GM12878 (cell line): ENCODE data around the gene SENP7. TPM values are rescaled to one million over a fixed set of nuclear protein-coding genes. Genes with fewer than 3 reads are reported as not detected.

Experiments
- ATAC-seq: fragments of 200-7000 bp; cut with Tn5 transposase; 3 replicates; pipeline ENCODE4 v1.9.1; 2020; ENCODE audit warnings: mild to moderate bottlenecking, moderate library complexity
- BruUV-seq: library from RNA; stranded (reverse); fragments of 400-500 nt; replicated peaks from 2 replicates; lab custom pipeline; 2021; lab: Mats Ljungman, UMichigan
- CTCF ChIA-PET: fragments of 300-600 bp; sonication (Branson Sonifier 250); formaldehyde crosslinking; extraction: SDS; loops from one replicate; lab custom pipeline; 2021; ENCODE audit warnings: inconsistent platforms; lab: Yijun Ruan, JAX
- POLR2A ChIA-PET: fragments of 350-600 bp; formaldehyde crosslinking; extraction: SDS; loops from one replicate; lab custom pipeline; 2021; ENCODE audit warnings: inconsistent platforms; lab: Charles Lee
- RAD21 ChIA-PET: fragments of 300-600 bp; sonication (Branson Sonifier 250); formaldehyde crosslinking; loops from one replicate; lab custom pipeline; 2023; ENCODE audit warnings: antibody characterized with exemption; ENCODE audit not compliant: unreplicated experiment; lab: Charles Lee
- SMC1A ChIA-PET: fragments of 300-600 bp; sonication (Branson Sonifier 250); formaldehyde crosslinking; loops from one replicate; lab custom pipeline; 2023; ENCODE audit not compliant: unreplicated experiment, uncharacterized antibody; lab: Charles Lee
- DNase-seq: peaks from one replicate; pipeline ENCODE4 v3.0.0-alpha.2; 2011; ENCODE audit warnings: low read depth, low spot score
- FAIRE-seq: peaks from 3 replicates; lab custom pipeline; 2011; peaks lifted over from hg19 to GRCh38; lab: Jason Lieb, UNC
- H2AFZ ChIP-seq: 2 replicates; pipeline ENCODE4 v1.6.0; 2011; ENCODE audit warnings: low read depth, low read length, control low read depth; ENCODE audit not compliant: control insufficient read depth
- H3K27ac ChIP-seq: 2 replicates; pipeline ENCODE4 v1.5.1; 2011; ENCODE audit warnings: control low read depth; ENCODE audit not compliant: control insufficient read depth, insufficient read depth
- H3K27me3 ChIP-seq, 2 experiments: replicated peaks in 1 of 2; 2 replicates each; pipeline versions ENCODE4 v1.6.0 to v1.6.1; 2011; ENCODE audit warnings: low read length in 1 of 2; ENCODE audit not compliant: control insufficient read depth in 2 of 2, insufficient read depth in 2 of 2
- H3K36me3 ChIP-seq, 2 experiments: 2 replicates each; pipeline ENCODE4 v1.5.1; 2011; ENCODE audit warnings: low read length in 1 of 2; ENCODE audit not compliant: control insufficient read depth in 2 of 2, insufficient read depth in 2 of 2
- H3K4me1 ChIP-seq: 2 replicates; pipeline ENCODE4 v1.6.1; 2011; ENCODE audit warnings: mild to moderate bottlenecking, low read length, moderate library complexity, mixed read lengths; ENCODE audit not compliant: control insufficient read depth, insufficient read depth
- H3K4me2 ChIP-seq: 2 replicates; pipeline ENCODE4 v1.6.0; 2011; ENCODE audit warnings: control low read depth; ENCODE audit not compliant: control insufficient read depth, insufficient read depth
- H3K4me3 ChIP-seq: fragments of 200-600 bp; sonication (generic); 2 replicates; pipeline ENCODE4 v1.5.1; 2016
- H3K79me2 ChIP-seq: 2 replicates; pipeline ENCODE4 v1.6.0; 2011; ENCODE audit warnings: low read length; ENCODE audit not compliant: control insufficient read depth, insufficient read depth
- H3K9ac ChIP-seq: 2 replicates; pipeline ENCODE4 v1.8.0; 2011; ENCODE audit warnings: low read length, control low read depth, mixed read lengths; ENCODE audit not compliant: control insufficient read depth, insufficient read depth
- H3K9me3 ChIP-seq: replicated peaks from 3 replicates; pipeline ENCODE4 v1.5.1; 2011; ENCODE audit warnings: mild to moderate bottlenecking, low read length; ENCODE audit not compliant: control insufficient read depth, insufficient read depth
- H4K20me1 ChIP-seq: 2 replicates; pipeline ENCODE4 v1.6.0; 2011; ENCODE audit not compliant: control insufficient read depth, insufficient read depth
- BACH1 ChIP-seq: fragments of 450-650 bp; IDR thresholded peaks from 2 replicates; pipeline ENCODE4 v1.6.1; 2017; ENCODE audit warnings: mild to moderate bottlenecking, borderline replicate concordance
- EED ChIP-seq: sonication (generic); IDR thresholded peaks from 2 replicates; pipeline ENCODE4 v1.6.1; 2016; ENCODE audit warnings: antibody characterized with exemption, low read depth
- EZH2 ChIP-seq: IDR thresholded peaks from 2 replicates; pipeline ENCODE4 v1.6.1; 2012; ENCODE audit warnings: low read depth, mild to moderate bottlenecking, control low read depth, inconsistent platforms, low read length, borderline replicate concordance; ENCODE audit not compliant: control insufficient read depth
- GATAD2B ChIP-seq: fragments of 450-650 bp; conservative IDR thresholded peaks from 2 replicates; pipeline ENCODE4 v1.6.1; 2017; ENCODE audit warnings: low read depth, mild to moderate bottlenecking, moderate library complexity
- TBL1XR1 ChIP-seq: IDR thresholded peaks from 2 replicates; pipeline ENCODE4 v1.6.1; 2012; ENCODE audit warnings: low read depth, low read length, improper control_type of control experiment
- ZZZ3 ChIP-seq: IDR thresholded peaks from 2 replicates; pipeline ENCODE4 v1.6.1; 2011; ENCODE audit warnings: low read depth; ENCODE audit not compliant: control insufficient read depth, insufficient read length
- WGBS: methylation state at CpG from one replicate; pipeline ENCODE4 v1.1.6; 2016; ENCODE audit warnings: low lambda C conversion rate; ENCODE audit not compliant: insufficient replicate concordance, insufficient coverage; ENCODE audit errors: missing lambda C conversion rate; 5-methylcytosine and 5-hydroxymethylcytosine counted together
- in situ Hi-C: fragments of 300-500 bp; cut with MboI; formaldehyde crosslinking; loops from 9 replicates; pipeline ENCODE4 v1.14.3; 2018; ENCODE audit warnings: mixed read lengths
- intact Hi-C: fragments of 100-400 bp; cut with micrococcal nuclease; formaldehyde crosslinking; loops from one replicate; pipeline ENCODE4 v1.14.2; 2022; ENCODE audit not compliant: unreplicated experiment
- polyA plus RNA-seq, 11 experiments: library from polyadenylated mRNA; depleted of rRNA in 4 of 11; unstranded in 6 of 11; stranded (reverse) in 5 of 11; fragments of >200 nt; fragmentation: Nextera tagmentation in 4 of 11; fragmentation: Illumina TruSeq in 1 of 11; extraction: Ambion mirVana in 4 of 11; extraction: Trizol in 1 of 11; gene quantifications; 1 replicate in 1 of 11; 2 replicates in 10 of 11; pipeline versions ENCODE4 v1.2.1 to v1.2.3, GENCODE V29; 2011 to 2016; ENCODE audit warnings: inconsistent platforms in 2 of 11, missing spikeins in 2 of 11, low read depth in 1 of 11
- total RNA-seq, 4 experiments: library from RNA; depleted of rRNA in 3 of 4; stranded (reverse); fragments of >200 nt in 3 of 4; fragmentation: Illumina TruSeq in 1 of 4; extraction: Trizol in 1 of 4; gene quantifications; 2 replicates each; pipeline versions ENCODE4 v1.2.1 to v1.2.3, GENCODE V29; 2013 to 2021
- TF ChIP-seq, protein P1 (sequence below): IDR thresholded peaks from 2 replicates; pipeline ENCODE4 v1.6.1; 2011; ENCODE audit warnings: borderline replicate concordance, low read depth, mild to moderate bottlenecking, moderate library complexity, mixed read lengths, low read length; ENCODE audit not compliant: insufficient read depth; ENCODE audit errors: extremely low read length
- TF ChIP-seq, protein P2 (sequence below): IDR thresholded peaks from 2 replicates; pipeline ENCODE4 v1.6.1; 2012; ENCODE audit warnings: mild to moderate bottlenecking, low read depth, low read length

Gene SENP7
- total and polyA plus RNA-seq, 10 of the 15 experiments (the other 5 are each of a cell fraction or from before 2014, with no cell fraction given), result 2.6 to 14.7 (median 8.3) TPM

DNA sequence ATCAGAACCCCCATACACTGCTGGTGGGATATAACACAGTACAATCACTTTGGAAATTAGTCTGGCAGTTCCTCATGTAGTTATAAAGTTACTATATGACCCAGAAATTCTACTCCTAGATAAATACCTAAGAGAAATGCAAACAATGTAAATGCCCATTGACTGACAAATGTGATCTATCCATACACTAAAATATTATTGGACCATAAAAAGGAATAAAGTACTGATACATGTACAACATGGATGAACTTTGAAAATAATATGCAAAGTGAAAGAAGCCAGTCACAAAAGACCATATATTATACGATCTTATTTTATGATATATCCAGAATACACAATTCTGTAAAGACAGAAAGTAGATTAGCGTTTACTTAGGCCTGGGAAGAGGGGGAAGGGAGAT lies 200.5 kb downstream of the SENP7 start:
- BruUV-seq, result no TSS peak
- FAIRE-seq (no peak), DNase-seq (no peak), ATAC-seq (no peak)
- Histone ChIP-seq H3K9ac (no peak overlapping the region), H3K27me3 (no peaks in the 10 kb centered on the region), H3K4me1 (no peaks in the 10 kb centered on the region), H2AFZ (no peak overlapping the region), H4K20me1 (no peaks in the 10 kb centered on the region), H3K4me3 (no peak overlapping the region), H3K4me2 (no peak overlapping the region), H3K36me3 (no peaks in the 10 kb centered on the region), H3K27ac (no peak overlapping the region), H3K79me2 (no peaks in the 10 kb centered on the region), H3K9me3 (no peaks in the 10 kb centered on the region; the same call in 2 of the 3 replicates)
- CTCF ChIA-PET, result interaction anchor here (1.5 kb wide), 1 partner anchor 9 kb away, joined by 4 read pairs; no protein-coding TSS in a partner anchor
- WGBS, result 77% methylated on average over 2 of the region's 2 CpGs
- in situ Hi-C loops (no loop called here), intact Hi-C loops (no loop called here)
- no peak for TF ChIP-seq ZZZ3
- SMC1A ChIA-PET, result no interaction called here
- POLR2A ChIA-PET, result no interaction called here
- RAD21 ChIA-PET, result no interaction called here

DNA sequence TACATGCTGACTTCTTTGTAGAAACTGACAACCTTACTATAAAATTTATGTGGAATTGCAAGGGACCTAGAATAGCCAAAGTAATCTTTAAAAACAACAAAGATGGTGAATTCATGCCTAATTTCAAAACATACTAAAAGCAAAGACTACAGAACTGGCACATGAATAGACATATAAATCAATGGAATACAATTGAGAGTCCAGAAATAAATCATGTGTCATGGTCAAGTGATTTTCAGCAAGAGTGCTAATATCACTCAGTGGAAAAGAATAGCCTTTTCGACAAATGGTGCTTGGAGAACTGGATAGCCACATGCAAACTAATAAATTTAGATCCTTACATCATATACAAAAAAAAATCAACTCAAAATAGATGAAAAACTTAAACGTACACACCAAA lies 201.3 kb downstream of the SENP7 start:
- Histone ChIP-seq H3K4me2 (no peak overlapping the region), H3K27me3 (no peaks in the 10 kb centered on the region), H4K20me1 (no peaks in the 10 kb centered on the region), H2AFZ (no peak overlapping the region), H3K79me2 (no peaks in the 10 kb centered on the region), H3K9me3 (no peaks in the 10 kb centered on the region; the same call in 2 of the 3 replicates), H3K4me1 (no peaks in the 10 kb centered on the region), H3K36me3 (no peaks in the 10 kb centered on the region), H3K4me3 (no peak overlapping the region), H3K27ac (no peak overlapping the region), H3K9ac (no peak overlapping the region)
- POLR2A ChIA-PET, result no interaction called here
- 70% methylated on average over 2 of the region's 2 CpGs for WGBS
- SMC1A ChIA-PET, result interaction anchor here (0.6 kb wide), 1 partner anchor 1907 kb away, joined by 3 read pairs; no protein-coding TSS in a partner anchor
- FAIRE-seq (no peak), DNase-seq (no peak), ATAC-seq (no peak)
- no peak for TF ChIP-seq EED
- TF ChIP-seq, protein P1, sequence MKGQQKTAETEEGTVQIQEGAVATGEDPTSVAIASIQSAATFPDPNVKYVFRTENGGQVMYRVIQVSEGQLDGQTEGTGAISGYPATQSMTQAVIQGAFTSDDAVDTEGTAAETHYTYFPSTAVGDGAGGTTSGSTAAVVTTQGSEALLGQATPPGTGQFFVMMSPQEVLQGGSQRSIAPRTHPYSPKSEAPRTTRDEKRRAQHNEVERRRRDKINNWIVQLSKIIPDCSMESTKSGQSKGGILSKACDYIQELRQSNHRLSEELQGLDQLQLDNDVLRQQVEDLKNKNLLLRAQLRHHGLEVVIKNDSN, result no peak
- TF ChIP-seq, protein P2, sequence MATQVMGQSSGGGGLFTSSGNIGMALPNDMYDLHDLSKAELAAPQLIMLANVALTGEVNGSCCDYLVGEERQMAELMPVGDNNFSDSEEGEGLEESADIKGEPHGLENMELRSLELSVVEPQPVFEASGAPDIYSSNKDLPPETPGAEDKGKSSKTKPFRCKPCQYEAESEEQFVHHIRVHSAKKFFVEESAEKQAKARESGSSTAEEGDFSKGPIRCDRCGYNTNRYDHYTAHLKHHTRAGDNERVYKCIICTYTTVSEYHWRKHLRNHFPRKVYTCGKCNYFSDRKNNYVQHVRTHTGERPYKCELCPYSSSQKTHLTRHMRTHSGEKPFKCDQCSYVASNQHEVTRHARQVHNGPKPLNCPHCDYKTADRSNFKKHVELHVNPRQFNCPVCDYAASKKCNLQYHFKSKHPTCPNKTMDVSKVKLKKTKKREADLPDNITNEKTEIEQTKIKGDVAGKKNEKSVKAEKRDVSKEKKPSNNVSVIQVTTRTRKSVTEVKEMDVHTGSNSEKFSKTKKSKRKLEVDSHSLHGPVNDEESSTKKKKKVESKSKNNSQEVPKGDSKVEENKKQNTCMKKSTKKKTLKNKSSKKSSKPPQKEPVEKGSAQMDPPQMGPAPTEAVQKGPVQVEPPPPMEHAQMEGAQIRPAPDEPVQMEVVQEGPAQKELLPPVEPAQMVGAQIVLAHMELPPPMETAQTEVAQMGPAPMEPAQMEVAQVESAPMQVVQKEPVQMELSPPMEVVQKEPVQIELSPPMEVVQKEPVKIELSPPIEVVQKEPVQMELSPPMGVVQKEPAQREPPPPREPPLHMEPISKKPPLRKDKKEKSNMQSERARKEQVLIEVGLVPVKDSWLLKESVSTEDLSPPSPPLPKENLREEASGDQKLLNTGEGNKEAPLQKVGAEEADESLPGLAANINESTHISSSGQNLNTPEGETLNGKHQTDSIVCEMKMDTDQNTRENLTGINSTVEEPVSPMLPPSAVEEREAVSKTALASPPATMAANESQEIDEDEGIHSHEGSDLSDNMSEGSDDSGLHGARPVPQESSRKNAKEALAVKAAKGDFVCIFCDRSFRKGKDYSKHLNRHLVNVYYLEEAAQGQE, result no peak
- no peak for TF ChIP-seq TBL1XR1
- no peak for TF ChIP-seq EZH2
- no peak for TF ChIP-seq BACH1
- no peak for TF ChIP-seq GATAD2B
- in situ Hi-C loops (no loop called here), intact Hi-C loops (no loop called here)
- CTCF ChIA-PET, result interaction anchor here (0.7 to 1.5 kb wide), 2 partner anchors 10 kb away, joined by 3 to 4 read pairs; no protein-coding TSS in a partner anchor
- RAD21 ChIA-PET, result no interaction called here
- BruUV-seq, result no TSS peak
